ENCODE results near the gene C4BPB.

Gene C4BPB

DNA sequence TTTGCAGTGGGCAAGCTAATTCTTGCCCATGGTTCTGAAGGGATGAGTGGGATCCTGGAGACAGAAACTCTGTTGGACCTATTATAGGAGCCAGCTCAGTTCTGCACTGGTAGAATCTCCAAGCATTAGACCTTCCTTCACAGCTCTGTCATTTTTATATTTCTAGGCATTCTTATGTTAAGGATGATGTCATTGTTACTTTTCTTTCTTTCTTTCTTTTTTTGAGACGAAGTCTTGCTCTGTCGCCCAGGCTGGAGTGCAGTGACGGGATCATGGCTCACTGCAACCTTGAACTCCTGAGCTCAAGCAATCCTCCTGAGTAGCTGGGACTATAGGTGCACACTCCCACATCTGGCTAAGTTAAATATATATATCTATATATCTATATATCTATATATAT lies 28.1 kb upstream of the C4BPB start:
- no peak for DNase-seq

DNA sequence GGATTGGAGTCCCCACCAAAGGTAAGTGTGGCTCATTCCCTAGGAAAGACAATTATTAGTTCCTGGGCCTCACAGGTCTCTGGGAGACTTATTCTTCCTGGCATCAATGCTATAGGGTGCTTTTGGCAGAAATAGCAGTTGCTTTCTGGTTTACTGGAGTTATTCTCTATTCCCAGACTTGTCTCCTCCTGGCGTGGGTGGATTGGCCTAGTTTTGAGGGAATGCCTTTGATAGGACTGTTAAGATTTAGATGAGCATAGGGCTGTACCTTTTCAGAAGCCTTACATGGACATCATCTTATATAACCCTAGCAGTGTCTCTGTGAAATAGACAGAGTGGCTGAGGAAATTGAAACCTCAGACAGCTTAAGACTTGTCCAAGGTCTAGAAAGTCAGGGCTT lies 26.6 kb upstream of the C4BPB start:
- DNase-seq: no peak

- no peak for DNase-seq
Observed at GRCh38 chr1:207063014-207063413, 25.6 kb upstream of the C4BPB start.

- DNase-seq: no peak
Observed at GRCh38 chr1:207064561-207064960, 24.1 kb upstream of the C4BPB start.

GRCh38 chr1:207067185-207067584 lies 21.5 kb upstream of the C4BPB start:
- DNase-seq: no peak

- DNase-seq: no peak
Observed at GRCh38 chr1:207067665-207068064, 21.0 kb upstream of the C4BPB start.

DNA sequence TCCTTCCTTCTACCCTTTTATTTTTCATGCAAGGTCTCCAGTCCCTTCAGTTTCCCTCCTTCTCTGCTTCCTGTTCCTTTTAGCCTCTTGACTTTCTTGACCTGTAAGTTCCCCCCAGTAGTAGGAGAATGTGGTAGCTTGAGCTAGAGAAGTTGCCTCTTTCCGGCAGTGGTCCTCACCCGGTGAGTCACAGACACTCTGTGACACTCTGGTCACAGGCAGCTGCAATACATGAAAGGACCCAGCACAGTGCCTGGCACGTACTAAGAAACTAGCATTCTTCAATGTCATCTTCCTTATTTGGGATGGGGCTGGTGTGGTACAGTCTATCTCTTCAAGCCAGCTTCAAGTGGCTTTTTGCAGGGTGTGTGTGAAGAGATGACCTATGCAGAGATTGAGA lies 19.6 kb upstream of the C4BPB start:
- DNase-seq: no peak

DNA sequence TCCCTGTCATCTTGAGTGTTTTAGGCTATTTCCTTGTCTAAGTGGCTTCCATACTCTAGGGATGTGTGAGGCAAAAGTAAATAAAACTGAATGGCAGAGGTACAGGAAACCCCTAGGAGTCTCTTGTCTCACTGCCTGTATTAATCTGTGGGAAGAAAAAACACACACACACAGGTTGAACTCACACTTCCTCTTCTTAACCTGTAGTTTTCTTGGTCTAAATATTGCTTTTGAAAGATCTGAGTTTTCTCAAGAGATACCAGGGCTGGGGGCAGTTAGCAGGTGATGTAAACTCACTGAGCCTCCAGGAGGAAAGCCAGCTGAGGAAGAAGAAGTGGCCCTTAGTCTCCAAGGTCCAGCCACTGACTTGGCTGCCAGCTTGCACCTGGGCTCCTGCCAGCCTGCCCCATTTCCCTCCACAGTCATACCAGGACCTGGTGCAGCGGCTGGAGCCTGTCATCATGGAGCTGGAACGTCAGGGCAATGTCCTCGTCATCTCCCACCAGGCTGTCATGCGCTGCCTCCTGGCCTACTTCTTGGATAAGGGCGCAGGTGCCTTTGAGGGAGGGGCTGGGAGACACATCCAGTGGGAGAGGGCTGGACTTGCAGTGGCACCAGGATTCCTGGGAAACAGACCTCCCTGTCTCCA lies 18.7 kb upstream of the C4BPB start:
- DNase-seq: no peak

- DNase-seq: no peak
Observed at GRCh38 chr1:207070811-207071210, 17.8 kb upstream of the C4BPB start.

GRCh38 chr1:207071426-207071825 lies 17.2 kb upstream of the C4BPB start:
- no peak for DNase-seq

GRCh38 chr1:207072233-207072632 lies 16.4 kb upstream of the C4BPB start:
- DNase-seq: no peak

DNA sequence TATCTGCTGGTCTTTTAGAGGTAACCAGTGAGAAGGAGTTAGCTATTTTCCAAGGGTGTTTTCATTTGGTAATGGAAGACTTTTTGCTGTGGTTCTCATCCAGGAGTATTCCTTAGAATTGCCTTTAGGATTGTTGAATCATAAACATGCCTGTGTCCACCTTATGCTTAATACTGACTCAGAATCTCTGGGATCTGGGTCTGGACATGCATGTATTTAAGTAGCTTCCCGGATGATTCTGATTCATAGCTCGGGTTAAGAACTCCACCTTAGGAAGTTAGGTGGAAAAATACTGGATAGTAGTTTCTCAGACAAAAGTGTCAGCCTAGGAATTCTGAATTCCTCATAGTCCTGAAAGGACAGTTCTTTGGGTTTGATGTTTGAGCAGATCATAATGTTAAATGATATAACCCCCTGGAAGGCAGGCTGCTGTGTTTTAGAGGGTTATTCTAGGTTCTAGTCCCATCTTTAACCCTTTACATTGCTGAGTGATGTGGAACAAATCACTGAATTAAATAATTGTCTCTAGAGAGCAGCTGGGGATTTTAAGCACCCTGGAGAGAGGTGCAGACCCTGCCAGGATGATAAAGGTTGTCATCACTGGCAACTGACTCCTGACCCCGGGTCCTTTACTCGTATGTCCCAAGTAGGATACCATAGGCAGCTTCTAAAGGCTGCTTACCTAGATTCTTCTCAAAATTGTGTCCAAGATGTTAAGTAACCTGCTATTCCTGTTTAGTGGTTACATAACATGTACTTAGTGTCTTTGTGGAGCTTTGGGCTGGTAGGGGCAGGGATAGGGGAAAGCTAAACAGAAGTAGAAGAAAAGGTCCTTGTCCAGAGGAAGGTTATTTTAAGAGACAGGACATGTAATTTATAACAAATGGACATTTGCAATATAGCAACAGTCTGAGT lies 14.5 kb upstream of the C4BPB start:
- DNase-seq: no peak

DNA sequence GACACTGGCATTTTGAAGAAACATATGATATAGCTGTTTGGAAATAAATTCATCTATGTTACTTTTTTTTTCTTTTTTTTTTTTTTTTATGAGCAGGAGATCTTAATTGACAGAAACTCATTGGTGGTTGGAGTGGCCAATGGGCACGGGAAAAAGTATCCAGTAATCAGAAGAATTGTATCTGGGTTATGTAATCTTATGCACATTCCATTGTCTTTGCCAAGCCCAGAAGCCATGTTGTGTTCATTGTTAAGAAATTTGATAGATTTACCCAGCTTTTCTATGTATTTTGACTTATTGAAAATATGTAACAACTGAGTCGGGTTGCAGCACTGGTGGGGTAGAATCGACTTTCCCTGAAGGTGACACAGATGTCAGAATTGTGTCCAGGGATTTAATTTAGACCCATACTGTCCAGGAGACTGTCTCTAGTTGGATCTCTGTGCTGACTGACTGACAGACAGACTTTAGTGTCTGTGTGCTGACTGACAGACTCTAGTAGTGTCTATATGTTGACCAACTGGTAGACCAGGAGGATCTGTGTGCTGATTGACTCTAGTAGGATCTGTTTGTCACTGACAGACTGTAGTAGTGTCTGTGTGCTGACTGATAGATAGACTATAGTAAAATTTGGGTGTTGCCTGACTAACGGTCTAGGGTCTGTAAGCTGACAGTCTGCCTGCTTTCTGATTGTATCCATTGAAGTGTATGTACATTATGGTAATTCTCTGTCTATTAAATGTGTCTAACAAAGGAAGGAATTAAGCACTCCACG lies 12.3 kb upstream of the C4BPB start:
- no peak for DNase-seq

DNA sequence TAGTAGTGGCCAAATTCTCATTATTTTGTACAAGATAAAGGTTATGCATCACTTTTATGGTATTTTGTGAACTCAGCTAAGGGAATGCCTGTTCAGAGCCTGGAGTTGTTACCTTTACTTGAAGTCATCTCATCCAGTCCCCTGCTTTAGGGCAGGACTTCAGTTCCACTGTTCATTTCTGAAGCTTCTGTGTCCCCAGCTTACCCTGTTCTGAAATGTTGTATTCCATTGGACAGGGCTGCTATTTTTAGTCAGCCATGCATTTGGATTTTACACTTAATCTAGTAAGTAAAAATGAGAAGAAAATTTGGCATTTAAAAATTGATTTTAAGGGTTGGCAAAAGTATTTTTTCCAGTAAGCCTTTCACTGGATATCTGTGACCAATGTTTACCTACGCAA lies 11.6 kb upstream of the C4BPB start:
- DNase-seq: no peak

- no peak for DNase-seq
Observed at GRCh38 chr1:207077470-207078377, 10.9 kb upstream of the C4BPB start.

GRCh38 chr1:207078578-207079132 lies 10.0 kb upstream of the C4BPB start:
- DNase-seq: no peak

DNA sequence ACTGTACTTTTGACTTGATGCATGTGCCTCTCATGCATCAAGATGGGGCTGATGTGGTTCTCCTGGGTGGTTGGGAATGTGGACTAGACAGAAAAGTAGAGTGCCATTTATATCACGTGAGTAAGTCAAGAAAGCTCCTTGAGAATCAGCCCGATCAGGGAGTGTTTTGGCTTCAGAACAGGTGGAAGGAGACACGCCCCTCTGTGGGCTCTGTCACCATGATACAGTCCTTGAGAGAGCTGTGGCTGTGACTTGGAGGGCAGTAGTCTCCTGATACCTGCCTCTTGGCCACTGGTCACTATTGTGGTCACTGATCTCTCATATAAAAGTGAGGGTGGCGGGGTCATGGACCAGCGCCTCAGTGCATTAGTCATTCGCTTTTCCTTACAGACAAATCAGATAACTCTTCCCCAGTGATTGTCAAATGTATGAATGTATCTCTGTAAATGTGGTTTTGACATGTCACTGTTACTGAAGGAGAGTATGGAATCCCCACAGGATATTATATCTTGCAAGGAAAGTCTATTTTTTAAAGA lies 8.9 kb upstream of the C4BPB start:
- no peak for DNase-seq

GRCh38 chr1:207081088-207081487 lies 7.6 kb upstream of the C4BPB start:
- no peak for DNase-seq

DNA sequence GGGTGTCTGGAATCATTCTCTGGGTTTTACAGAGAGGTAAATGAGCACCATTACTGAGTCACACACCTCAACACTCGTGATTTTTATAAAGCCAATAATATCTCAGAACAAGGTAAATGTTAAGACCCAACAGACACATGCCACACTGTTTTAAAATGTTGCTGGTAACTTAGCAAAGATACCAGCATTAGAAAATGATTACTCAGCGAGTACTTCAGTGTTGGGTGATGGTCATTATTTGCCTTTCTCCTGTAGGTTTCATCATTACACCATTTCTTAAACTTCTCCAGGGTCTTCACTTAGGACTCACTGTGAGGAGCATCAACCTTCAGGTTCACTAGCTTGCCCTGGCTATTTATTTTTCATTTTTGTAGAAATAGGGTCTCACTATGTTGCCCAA lies 6.9 kb upstream of the C4BPB start:
- no peak for DNase-seq

- no peak for DNase-seq
Observed at GRCh38 chr1:207084232-207084631, 4.4 kb upstream of the C4BPB start.

DNA sequence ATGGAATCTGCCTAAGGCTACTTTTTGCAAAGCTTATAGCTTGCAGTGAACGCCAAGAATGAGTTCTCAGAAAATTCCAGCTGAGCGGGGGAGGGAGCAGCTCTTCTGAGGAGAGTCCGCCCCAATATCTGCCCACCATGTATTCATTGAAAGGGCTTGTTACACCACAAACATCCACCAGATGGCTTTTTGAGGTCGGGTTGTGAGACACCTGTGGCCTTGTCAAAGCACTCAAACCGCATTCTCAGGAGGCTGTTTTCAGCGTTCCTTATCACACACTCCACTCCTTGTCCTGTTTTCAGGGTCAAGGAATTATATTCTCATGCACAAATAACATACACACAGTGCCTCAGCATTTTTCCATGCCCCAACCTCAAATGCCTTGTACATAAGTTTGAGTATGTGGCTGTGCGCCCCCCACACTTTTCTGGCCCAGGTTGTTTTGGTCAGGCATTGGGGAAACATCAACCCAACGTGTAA lies 3.9 kb upstream of the C4BPB start:
- DNase-seq: peak; percentile 12

GRCh38 chr1:207085887-207086286 lies 2.8 kb upstream of the C4BPB start:
- no peak for DNase-seq

Measured in NCI-H510A (cell line).